Transverse colon (tissue), 4 donors: ENCODE data around the gene IMMP2L. TPM values are rescaled to one million over a fixed set of nuclear protein-coding genes. Genes with fewer than 3 reads are reported as not detected.

Experiments used
- DNase-seq: peaks from one replicate; pipeline ENCODE4 v3.0.0-alpha.2; 2019
- H3K27ac ChIP-seq, 4 donors: fragments of 200-600 bp; sonication (generic); 2 replicates each; pipeline ENCODE4 v1.5.1; 2016 to 2018; ENCODE audit warnings: inconsistent platforms in 4 of 4
- H3K27me3 ChIP-seq: fragments of 200-600 bp; sonication (generic); 2 replicates; pipeline ENCODE4 v1.5.1; 2017; ENCODE audit warnings: inconsistent platforms
- H3K36me3 ChIP-seq, 4 donors: fragments of 200-600 bp; sonication (generic); 2 replicates each; pipeline ENCODE4 v1.5.1; 2017 to 2019; ENCODE audit warnings: inconsistent platforms in 4 of 4
- H3K4me1 ChIP-seq, 4 donors: fragments of 200-600 bp; sonication (generic); 2 replicates each; pipeline ENCODE4 v1.5.1; 2017 to 2020; ENCODE audit warnings: inconsistent platforms in 4 of 4
- H3K4me3 ChIP-seq, 4 donors: fragments of 200-600 bp; sonication (generic); 1 replicate in 1 of 4; 2 replicates in 3 of 4; pipeline versions ENCODE4 v1.5.1 to v1.6.1; 2017 to 2019; ENCODE audit warnings: inconsistent platforms in 4 of 4
- H3K9me3 ChIP-seq, 2 donors: fragments of 200-600 bp; sonication (generic); 2 replicates each; pipeline ENCODE4 v1.5.1; 2017 to 2019; ENCODE audit warnings: inconsistent platforms in 2 of 2
- EP300 ChIP-seq: sonication (generic); formaldehyde crosslinking; IDR thresholded peaks from one replicate; pipeline ENCODE4 v1.6.1; 2017; ENCODE audit warnings: antibody characterized with exemption, low read depth
- POLR2A ChIP-seq: fragments of 450-650 bp; IDR thresholded peaks from one replicate; pipeline ENCODE4 v1.6.1; 2016; ENCODE audit warnings: antibody characterized with exemption, mild to moderate bottlenecking, moderate library complexity
- POLR2AphosphoS5 ChIP-seq, 3 donors: sonication (generic); formaldehyde crosslinking; IDR thresholded peaks; one replicate each; pipeline ENCODE4 v1.6.1; 2016; ENCODE audit warnings: antibody characterized with exemption in 3 of 3
- WGBS, 2 donors: methylation state at CpG; one replicate each; pipeline ENCODE4 v1.1.5; 2018; ENCODE audit warnings: low coverage in 1 of 2; 5-methylcytosine and 5-hydroxymethylcytosine counted together
- in situ Hi-C, 4 donors: fragments of 200-750 bp; cut with MboI; loops; one replicate each; pipeline versions ENCODE4 v1.15.0 to v1.15.1; 2017; ENCODE audit warnings: low sequenced_read_pairs in 3 of 4, low pct_ligation_motif_present in 1 of 4, low pct_unique_long_range_greater_than_20kb in 1 of 4
- intact Hi-C: fragments of 100-400 bp; cut with DNase I; formaldehyde crosslinking; loops from one replicate; pipeline ENCODE4 v1.15.1; 2023; ENCODE audit warnings: low total_unique reads
- total RNA-seq, 4 donors: library from RNA; depleted of rRNA; stranded (reverse); fragments of >200 nt; gene quantifications; one replicate each; pipeline ENCODE4 v1.1.0, GENCODE V29; 2016
- TF ChIP-seq, protein P1 (sequence below), 5 experiments: fragments of 200-600 bp in 3 of 5; fragments of 450-650 bp in 2 of 5; sonication (generic) in 3 of 5; IDR thresholded peaks; 1 replicate in 2 of 5; 2 replicates in 3 of 5; pipeline ENCODE4 v1.5.1; 2016 to 2017; ENCODE audit warnings: antibody characterized with exemption in 5 of 5, inconsistent platforms in 3 of 5, mild to moderate bottlenecking in 2 of 5, moderate library complexity in 1 of 5

The IMMP2L gene
- total RNA-seq, 4 donors from 2014 or later: 8.6 to 69.6 (median 10.9) TPM

DNA sequence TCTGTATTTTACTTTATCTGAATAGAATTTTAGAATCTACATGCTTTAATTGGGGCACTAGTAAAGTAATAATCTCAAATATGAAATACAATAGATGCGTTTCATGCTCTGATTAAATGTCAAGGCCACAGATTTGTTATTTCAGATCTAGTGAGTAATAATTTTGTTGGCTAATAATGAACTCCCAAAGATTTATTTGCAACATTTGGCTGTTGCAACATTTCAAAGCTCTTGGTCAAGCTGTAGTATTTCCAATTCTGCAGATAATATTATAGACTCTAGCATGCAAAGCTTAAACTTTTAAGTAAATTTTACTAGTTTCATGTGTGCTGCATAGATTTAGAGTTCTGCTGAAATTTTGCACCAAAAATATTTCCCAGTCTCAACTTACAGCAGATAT is 454.7 kb downstream of the IMMP2L start:
- TF ChIP-seq, protein P1, sequence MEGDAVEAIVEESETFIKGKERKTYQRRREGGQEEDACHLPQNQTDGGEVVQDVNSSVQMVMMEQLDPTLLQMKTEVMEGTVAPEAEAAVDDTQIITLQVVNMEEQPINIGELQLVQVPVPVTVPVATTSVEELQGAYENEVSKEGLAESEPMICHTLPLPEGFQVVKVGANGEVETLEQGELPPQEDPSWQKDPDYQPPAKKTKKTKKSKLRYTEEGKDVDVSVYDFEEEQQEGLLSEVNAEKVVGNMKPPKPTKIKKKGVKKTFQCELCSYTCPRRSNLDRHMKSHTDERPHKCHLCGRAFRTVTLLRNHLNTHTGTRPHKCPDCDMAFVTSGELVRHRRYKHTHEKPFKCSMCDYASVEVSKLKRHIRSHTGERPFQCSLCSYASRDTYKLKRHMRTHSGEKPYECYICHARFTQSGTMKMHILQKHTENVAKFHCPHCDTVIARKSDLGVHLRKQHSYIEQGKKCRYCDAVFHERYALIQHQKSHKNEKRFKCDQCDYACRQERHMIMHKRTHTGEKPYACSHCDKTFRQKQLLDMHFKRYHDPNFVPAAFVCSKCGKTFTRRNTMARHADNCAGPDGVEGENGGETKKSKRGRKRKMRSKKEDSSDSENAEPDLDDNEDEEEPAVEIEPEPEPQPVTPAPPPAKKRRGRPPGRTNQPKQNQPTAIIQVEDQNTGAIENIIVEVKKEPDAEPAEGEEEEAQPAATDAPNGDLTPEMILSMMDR (IDR thresholded peaks at IDR 0.05): no peak
- TF ChIP-seq EP300 (no peak), POLR2A (no peak), POLR2AphosphoS5 (IDR thresholded peaks at IDR 0.05) (no peak)
- Histone ChIP-seq H3K4me1 (no peaks in the 10 kb centered on the region), H3K27ac (no peak overlapping the region), H3K4me3 (no peak overlapping the region), H3K27me3 (no peaks in the 10 kb centered on the region), H3K36me3 (no peaks in the 10 kb centered on the region), H3K9me3 (no peaks in the 10 kb centered on the region)
- in situ Hi-C loops (no loop called here), intact Hi-C loops (no loop called here)
- DNase-seq: no peak
- 75 to 82% methylated on average over 1 of the region's 1 CpG for WGBS, 2 donors

DNA sequence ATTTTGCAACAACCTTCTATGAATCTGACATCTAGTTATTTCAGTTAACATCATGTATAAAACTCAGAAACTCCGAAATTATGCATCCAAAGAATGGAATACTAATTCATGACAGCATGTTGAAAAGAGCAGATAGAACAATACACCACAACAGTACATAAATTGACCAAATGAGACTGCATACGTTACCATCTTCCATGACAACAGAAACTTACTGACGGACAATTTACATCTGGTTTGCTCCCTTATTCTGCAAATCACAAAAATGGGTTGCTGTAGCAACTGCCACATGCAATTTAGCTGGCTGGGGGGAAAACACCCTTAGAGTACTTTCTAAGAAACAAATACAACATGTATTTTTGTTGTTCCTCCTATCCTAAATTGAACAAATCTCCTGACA is 457.0 kb downstream of the IMMP2L start:
- WGBS, 2 donors: 85 to 92% methylated on average over 3 of the region's 3 CpGs
- Histone ChIP-seq H3K36me3 (no peaks in the 10 kb centered on the region), H3K9me3 (no peaks in the 10 kb centered on the region), H3K4me1 (no peaks in the 10 kb centered on the region), H3K4me3 (no peak overlapping the region), H3K27me3 (no peaks in the 10 kb centered on the region), H3K27ac (no peak overlapping the region)
- no peak for TF ChIP-seq POLR2A
- no peak for TF ChIP-seq EP300
- in situ Hi-C loops (no loop called here), intact Hi-C loops (no loop called here)
- no peak for DNase-seq

DNA sequence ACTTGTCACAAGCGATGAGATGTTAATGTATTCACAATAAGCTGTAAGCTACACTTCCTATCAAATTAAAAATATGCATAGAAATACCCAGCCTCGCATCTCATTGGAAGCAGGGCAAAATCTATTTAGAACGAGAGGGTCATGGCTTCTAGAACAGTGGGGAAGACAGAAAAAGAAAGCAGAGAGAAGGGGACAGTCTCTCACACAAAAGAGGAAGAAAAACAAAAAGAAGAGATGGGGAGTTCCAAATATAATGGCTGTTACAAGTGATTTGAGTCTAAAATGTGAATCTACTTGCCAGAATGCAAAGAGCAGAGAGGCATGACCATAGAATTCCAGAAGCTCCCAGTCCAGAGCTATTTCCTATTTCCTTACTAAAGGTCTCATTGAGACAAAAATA is 457.6 kb downstream of the IMMP2L start:
- H3K4me3 ChIP-seq: no peak overlapping the region
- TF ChIP-seq POLR2A (no peak), POLR2AphosphoS5 (IDR thresholded peaks at IDR 0.05) (no peak), EP300 (no peak)
- TF ChIP-seq, protein P1 (IDR thresholded peaks at IDR 0.05): no peak

DNA sequence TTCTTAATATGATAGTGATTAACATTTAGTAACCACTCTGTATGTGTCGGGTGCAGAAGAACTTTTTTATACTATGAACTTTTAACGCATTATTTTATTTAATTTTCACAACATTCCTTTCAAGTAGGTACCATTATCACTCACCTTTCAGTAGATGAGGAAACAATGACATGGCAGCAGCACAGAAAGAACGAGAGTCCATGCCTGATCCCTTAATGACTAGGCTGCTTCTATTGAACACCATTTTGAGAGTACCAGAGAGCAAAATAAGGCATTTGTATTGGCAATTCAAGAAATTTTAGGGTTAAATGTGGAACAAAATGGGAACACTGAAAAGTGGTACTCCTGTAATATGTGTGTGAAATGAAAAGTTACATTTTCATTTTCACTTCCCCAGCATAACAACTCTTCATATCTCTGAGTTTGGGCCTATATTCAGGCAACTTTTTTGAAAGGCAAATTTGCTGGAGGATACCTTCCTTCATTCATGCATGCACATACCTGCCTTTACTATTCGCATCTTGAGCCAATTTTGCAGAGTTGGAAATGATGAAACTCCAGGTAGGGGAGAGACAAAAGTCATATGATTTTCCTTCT is 458.5 kb downstream of the IMMP2L start:
- Histone ChIP-seq H3K4me1 (no peaks in the 10 kb centered on the region), H3K9me3 (no peaks in the 10 kb centered on the region), H3K27me3 (no peaks in the 10 kb centered on the region), H3K36me3 (no peaks in the 10 kb centered on the region), H3K4me3 (no peak overlapping the region), H3K27ac (no peak overlapping the region)
- WGBS, 2 donors: 72 to 79% methylated on average over 4 of the region's 4 CpGs
- in situ Hi-C loops: no loop called here
- intact Hi-C loops: no loop called here
- no peak for DNase-seq
- TF ChIP-seq, protein P1 (IDR thresholded peaks at IDR 0.05): no peak
- no peak for TF ChIP-seq POLR2AphosphoS5 (IDR thresholded peaks at IDR 0.05)
- no peak for TF ChIP-seq POLR2A
- no peak for TF ChIP-seq EP300

More for the DNA sequence above, 457.6 kb downstream of the IMMP2L start:
- WGBS, 2 donors: 85 to 89% methylated on average over 3 of the region's 3 CpGs
- H3K27ac ChIP-seq: no peak overlapping the region
- no peaks in the 10 kb centered on the region for H3K9me3 ChIP-seq
- in situ Hi-C loops: no loop called here
- no peaks in the 10 kb centered on the region for H3K36me3 ChIP-seq
- H3K4me1 ChIP-seq: no peaks in the 10 kb centered on the region
- DNase-seq: no peak
- intact Hi-C loops: no loop called here
- no peaks in the 10 kb centered on the region for H3K27me3 ChIP-seq

DNA sequence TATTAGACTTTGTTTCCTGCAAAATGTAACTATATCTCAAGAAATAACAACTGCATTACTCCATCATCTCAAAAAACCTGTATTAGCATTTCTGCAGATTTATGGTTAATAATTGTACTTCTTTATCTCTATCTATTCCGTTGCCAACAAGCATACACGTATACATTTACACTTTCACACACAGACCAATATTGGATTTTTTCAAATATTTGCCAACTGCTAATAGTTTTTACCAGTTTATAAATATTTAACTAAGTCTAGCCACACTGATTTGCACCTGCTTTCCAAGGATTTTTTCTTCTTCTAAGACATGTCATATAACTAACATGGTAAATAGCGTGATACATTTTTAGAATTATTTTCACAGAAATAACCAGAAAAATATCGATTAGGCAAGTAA is 459.2 kb downstream of the IMMP2L start:
- Histone ChIP-seq H3K9me3 (no peaks in the 10 kb centered on the region), H3K27ac (no peak overlapping the region), H3K27me3 (no peaks in the 10 kb centered on the region), H3K36me3 (no peaks in the 10 kb centered on the region), H3K4me3 (no peak overlapping the region), H3K4me1 (peaks cover 0 to 4% (median 0%) of the 10 kb centered on the region in 4 donors)
- no peak for DNase-seq
- intact Hi-C loops: no loop called here
- 95 to 97% methylated on average over 4 of the region's 4 CpGs for WGBS, 2 donors
- TF ChIP-seq EP300 (no peak), POLR2AphosphoS5 (IDR thresholded peaks at IDR 0.05) (no peak), POLR2A (no peak)
- TF ChIP-seq, protein P1 (IDR thresholded peaks at IDR 0.05): no peak
- in situ Hi-C loops: no loop called here
